GM19351 (cell line): Measurements from ENCODE around the gene ARHGAP28.

Experiments
- ATAC-seq: cut with Tn5 transposase; IDR thresholded peaks from one replicate; pipeline ENCODE4 v1.9.1; 2021; ENCODE audit warnings: mild to moderate bottlenecking, moderate library complexity; ENCODE audit not compliant: unreplicated experiment

ARHGAP28 gene

DNA sequence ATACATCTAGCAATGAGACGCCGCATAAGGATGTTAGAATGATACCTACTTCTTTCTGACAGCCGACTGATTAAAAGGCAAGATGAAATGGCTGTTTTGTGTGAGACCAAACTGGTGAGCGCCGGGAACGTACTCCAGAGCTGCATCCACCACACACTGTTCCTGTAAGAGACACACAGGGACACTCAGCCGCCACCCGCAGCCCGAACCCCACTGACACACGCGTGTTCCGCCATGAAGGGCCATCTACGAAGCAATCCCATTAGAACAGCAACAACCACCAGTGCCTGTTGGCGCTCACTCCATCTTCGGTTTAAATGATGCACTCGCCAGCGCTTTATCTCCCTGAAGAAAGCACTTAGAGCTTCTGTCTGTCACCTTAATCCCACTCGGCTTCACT, 225.8 kb downstream of the ARHGAP28 start:
- ATAC-seq: no peak

GRCh38 chr18:6956495-6956894, 227.0 kb downstream of the ARHGAP28 start:
- no peak for ATAC-seq

DNA sequence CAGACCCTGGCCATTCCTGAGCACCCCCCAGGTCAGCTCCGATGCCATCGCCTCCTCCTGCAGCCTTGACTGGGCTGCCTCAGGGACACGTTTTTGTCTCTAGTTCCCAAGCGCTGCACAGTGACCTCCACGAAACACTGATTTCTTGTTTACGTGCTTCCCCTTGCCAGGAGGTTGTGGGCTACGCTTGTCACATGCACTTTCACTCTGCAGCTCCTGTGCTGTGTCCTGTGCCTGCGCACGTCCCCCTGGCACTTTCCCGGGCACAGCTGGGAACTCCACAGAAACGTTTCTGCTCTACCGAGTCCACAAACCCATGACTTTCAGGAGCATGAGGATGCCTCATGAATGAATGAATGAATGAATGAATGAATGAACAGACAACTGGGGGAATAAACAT, 227.5 kb downstream of the ARHGAP28 start:
- no peak for ATAC-seq

GRCh38 chr18:6959110-6959509, 229.6 kb downstream of the ARHGAP28 start:
- no peak for ATAC-seq

DNA sequence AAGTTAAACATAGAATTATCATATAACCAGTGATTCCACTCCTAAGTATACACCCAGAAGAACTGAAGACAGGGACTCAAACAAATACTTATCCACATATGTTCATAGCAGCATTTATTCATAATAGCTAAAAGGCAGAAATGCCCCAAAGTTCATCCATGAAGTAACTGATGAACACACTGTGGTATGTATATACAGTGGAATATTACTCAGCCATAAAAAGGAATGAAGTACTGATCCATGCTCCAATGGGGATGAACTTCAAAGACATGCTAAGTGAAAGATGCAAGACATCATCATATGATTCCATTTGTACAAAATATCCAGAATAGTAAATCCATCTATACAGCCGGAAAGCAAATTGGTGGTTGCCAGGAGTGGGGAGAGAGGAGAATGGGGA, 230.6 kb downstream of the ARHGAP28 start:
- ATAC-seq: no peak

GRCh38 chr18:6960656-6961055, 231.1 kb downstream of the ARHGAP28 start:
- no peak for ATAC-seq

DNA sequence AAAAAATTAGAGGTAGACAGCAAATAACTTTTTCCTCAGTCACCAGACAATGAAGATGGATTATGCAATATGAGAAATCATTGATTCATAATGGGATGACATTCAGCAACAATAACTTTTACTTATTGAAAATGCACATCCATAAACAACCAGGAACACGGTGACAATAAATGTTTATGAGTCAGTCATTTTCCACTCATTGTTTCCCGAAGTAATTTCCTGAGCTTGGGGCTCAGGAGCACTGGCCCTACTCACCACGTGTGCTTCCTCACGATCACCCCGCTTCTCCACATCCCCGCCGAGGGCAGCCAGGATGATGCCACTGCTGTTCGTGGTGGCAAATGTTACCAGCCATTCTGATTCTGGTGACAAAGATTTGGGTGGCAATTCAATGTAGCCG, 231.8 kb downstream of the ARHGAP28 start:
- ATAC-seq: no peak

DNA sequence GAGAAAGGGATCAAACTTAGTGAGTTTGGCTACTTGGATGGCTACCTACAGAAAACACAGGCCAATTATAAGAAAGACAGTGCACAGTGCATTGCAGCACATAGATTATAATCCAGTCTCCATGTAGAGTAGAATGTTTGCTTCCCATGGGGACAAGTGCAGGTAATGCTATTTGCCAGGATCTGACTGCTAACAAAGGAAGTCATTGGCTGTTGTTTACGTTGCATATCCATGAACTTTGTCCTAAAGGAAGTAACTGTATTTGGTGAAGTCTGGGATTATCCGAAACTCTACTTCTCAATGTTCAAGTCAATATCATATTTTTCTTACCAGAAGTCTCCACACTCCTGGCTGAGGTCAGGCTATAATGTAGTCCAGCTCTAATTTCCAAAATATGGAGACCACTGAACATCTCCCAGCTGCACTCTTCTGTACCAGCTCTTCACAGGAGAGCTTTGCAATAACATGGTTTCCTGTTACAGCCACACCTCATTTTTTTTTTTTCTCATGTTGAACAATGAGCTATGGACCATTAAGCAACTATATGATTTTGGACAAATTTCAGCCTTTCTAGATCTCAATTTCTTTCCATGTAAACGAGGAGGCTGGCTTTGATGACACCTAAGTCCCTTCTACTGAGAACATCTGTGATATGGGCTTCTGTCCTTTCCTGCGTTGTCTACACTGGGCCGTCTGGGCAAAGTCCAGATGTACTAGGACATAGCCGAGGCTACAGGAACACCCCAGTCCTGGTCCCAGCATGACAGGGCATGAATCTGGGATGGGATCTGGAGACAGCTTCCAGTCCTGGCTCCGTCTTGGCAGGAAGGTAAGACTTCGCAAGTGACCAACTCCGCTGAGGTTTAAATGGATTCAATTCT, 233.3 kb downstream of the ARHGAP28 start:
- no peak for ATAC-seq

DNA sequence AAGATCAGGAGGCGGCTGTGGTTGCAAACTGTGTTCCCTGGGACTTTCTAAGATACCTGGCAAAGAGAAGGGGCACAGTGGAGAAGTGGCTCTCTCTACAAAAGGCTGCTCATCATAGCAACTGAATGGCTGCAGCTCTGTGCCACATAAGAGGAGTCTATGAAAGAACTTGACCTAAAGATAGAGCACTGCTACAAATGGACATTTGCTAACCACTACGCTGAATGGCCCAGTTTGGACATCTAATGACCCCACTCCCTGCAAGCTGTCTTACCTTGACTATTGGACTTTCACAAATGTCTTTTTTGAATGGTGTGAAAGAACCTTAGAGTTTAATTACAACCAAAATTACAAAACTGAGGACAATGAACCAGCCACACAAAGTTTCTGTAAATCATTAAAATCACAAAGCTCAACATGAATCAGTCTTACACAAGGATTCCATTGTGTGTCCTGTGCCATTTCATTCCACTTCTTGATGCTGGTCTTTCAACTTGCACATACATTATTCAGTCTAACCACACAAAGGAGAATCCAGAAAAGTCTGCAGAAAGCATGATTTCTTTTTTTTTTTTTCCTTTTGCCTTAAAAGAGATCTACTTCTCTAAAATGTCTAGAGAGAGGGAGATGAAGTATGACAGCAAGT, 234.1 kb downstream of the ARHGAP28 start:
- no peak for ATAC-seq
